Measurements from ENCODE around the gene SLMAP. TPM values are rescaled to one million over a fixed set of nuclear protein-coding genes. Genes with fewer than 3 reads are reported as not detected.

Gene SLMAP
- total RNA-seq, result 263 TPM
- long read RNA-seq, transcript SLMAP-205 (11 exons, 3,066 nt), result major isoform, 22 of 232 reads
- long read RNA-seq, partial matches to known transcripts, result 169 of 232 reads
- long read RNA-seq, other reads (novel, unspliced or antisense), result 39 of 232 reads

GRCh38 chr3:57755741-57756527 lies at the start of gene SLMAP:
TSS of gene SLMAP (plus strand) at chr3:57756309. CDS start at chr3:57757652, 1,343 bp downstream.
- DNase-seq (peak; percentile 98), ATAC-seq (peak; percentile 99)
- intact Hi-C loops (cut with micrococcal nuclease), result no loop called here

GRCh38 chr3:57706462-57706861 lies 49.6 kb upstream of the SLMAP start:
- DNase-seq (no peak), ATAC-seq (no peak)
- intact Hi-C loops (cut with micrococcal nuclease), result no loop called here

GRCh38 chr3:57709031-57709430 lies 47.1 kb upstream of the SLMAP start:
- intact Hi-C loops (cut with micrococcal nuclease), result no loop called here
- no peak for DNase-seq
- no peak for ATAC-seq

- DNase-seq, result no peak
- intact Hi-C loops (cut with micrococcal nuclease), result no loop called here
- no peak for ATAC-seq
Observed at GRCh38 chr3:57709559-57709958, 46.5 kb upstream of the SLMAP start.

GRCh38 chr3:57715686-57716085 lies 40.4 kb upstream of the SLMAP start:
- intact Hi-C loops (cut with micrococcal nuclease), result no loop called here
- no peak for DNase-seq
- ATAC-seq, result no peak

GRCh38 chr3:57717205-57717868 lies 38.8 kb upstream of the SLMAP start:
- DNase-seq, result no peak
- intact Hi-C loops (cut with micrococcal nuclease), result no loop called here
- no peak for ATAC-seq

GRCh38 chr3:57718118-57718517 lies 38.0 kb upstream of the SLMAP start:
- DNase-seq, result no peak
- intact Hi-C loops (cut with micrococcal nuclease), result no loop called here
- ATAC-seq, result no peak

- intact Hi-C loops (cut with micrococcal nuclease), result no loop called here
- ATAC-seq (no peak), DNase-seq (no peak)
Observed at GRCh38 chr3:57726397-57726796, 29.7 kb upstream of the SLMAP start.

GRCh38 chr3:57727106-57727505 lies 29.0 kb upstream of the SLMAP start:
- intact Hi-C loops (cut with micrococcal nuclease), result no loop called here
- DNase-seq (no peak), ATAC-seq (no peak)

GRCh38 chr3:57729334-57730045 lies 26.6 kb upstream of the SLMAP start:
- intact Hi-C loops (cut with micrococcal nuclease), result no loop called here
- ATAC-seq (no peak), DNase-seq (no peak)

GRCh38 chr3:57730682-57731081 lies 25.4 kb upstream of the SLMAP start:
- DNase-seq, result no peak
- intact Hi-C loops (cut with micrococcal nuclease), result no loop called here
- ATAC-seq, result no peak

GRCh38 chr3:57731311-57731710 lies 24.8 kb upstream of the SLMAP start:
- ATAC-seq (no peak), DNase-seq (no peak)
- intact Hi-C loops (cut with micrococcal nuclease), result no loop called here

- intact Hi-C loops (cut with micrococcal nuclease), result no loop called here
- ATAC-seq (no peak), DNase-seq (no peak)
Observed at GRCh38 chr3:57733790-57734189, 22.3 kb upstream of the SLMAP start.

GRCh38 chr3:57735405-57735804 lies 20.7 kb upstream of the SLMAP start:
- no peak for DNase-seq
- intact Hi-C loops (cut with micrococcal nuclease), result no loop called here
- no peak for ATAC-seq

- intact Hi-C loops (cut with micrococcal nuclease), result no loop called here
- peak; percentile 14 for ATAC-seq
Observed at GRCh38 chr3:57737840-57738239, 18.3 kb upstream of the SLMAP start.

GRCh38 chr3:57738391-57738790 lies 17.7 kb upstream of the SLMAP start:
- no peak for DNase-seq
- peak; percentile 91 for ATAC-seq
- intact Hi-C loops (cut with micrococcal nuclease), result no loop called here

More at GRCh38 chr3:57737840-57738239, 18.3 kb upstream of the SLMAP start:
- DNase-seq, result no peak

GRCh38 chr3:57740027-57740426 lies 16.1 kb upstream of the SLMAP start:
- no peak for DNase-seq
- intact Hi-C loops (cut with micrococcal nuclease), result no loop called here
- ATAC-seq, result no peak

GRCh38 chr3:57743496-57743895 lies 12.6 kb upstream of the SLMAP start:
- no peak for ATAC-seq
- intact Hi-C loops (cut with micrococcal nuclease), result no loop called here

GRCh38 chr3:57745101-57745500 lies 11.0 kb upstream of the SLMAP start:
- intact Hi-C loops (cut with micrococcal nuclease), result no loop called here
- ATAC-seq, result no peak

More at GRCh38 chr3:57743496-57743895, 12.6 kb upstream of the SLMAP start:
- no peak for DNase-seq

More at GRCh38 chr3:57745101-57745500, 11.0 kb upstream of the SLMAP start:
- DNase-seq, result no peak
